Fibroblast of lung (primary cell): ENCODE results near the gene SNN. TPM values are rescaled to one million over a fixed set of nuclear protein-coding genes. Genes with fewer than 3 reads are reported as not detected.

ENCODE experiments used
- DNase-seq, 2 donors: peaks; one replicate each; pipeline versions ENCODE4 v3.0.0 to v3.0.0-alpha.2; 2010; ENCODE audit warnings: low read depth in 2 of 2
- H2AFZ ChIP-seq: 2 replicates; pipeline ENCODE4 v1.5.1; 2012; ENCODE audit warnings: low read length, control low read depth, inconsistent platforms
- H3K27ac ChIP-seq: 2 replicates; pipeline ENCODE4 v1.5.1; 2011; ENCODE audit warnings: low read length, control low read depth; ENCODE audit not compliant: insufficient read depth
- H3K27me3 ChIP-seq: 2 replicates; pipeline ENCODE4 v1.5.1; 2011; ENCODE audit warnings: mild to moderate bottlenecking, low read length; ENCODE audit not compliant: control insufficient read depth, insufficient read depth
- H3K36me3 ChIP-seq: 2 replicates; pipeline ENCODE4 v1.5.1; 2011; ENCODE audit warnings: low read length; ENCODE audit not compliant: control insufficient read depth, insufficient read depth
- H3K4me1 ChIP-seq: 2 replicates; pipeline ENCODE4 v1.5.1; 2011; ENCODE audit warnings: low read length; ENCODE audit not compliant: control insufficient read depth, insufficient read depth; ENCODE audit errors: extremely low read depth
- H3K4me2 ChIP-seq: 2 replicates; pipeline ENCODE4 v1.5.1; 2011; ENCODE audit warnings: low read length, control low read depth; ENCODE audit not compliant: insufficient read depth; ENCODE audit errors: extremely low read depth
- H3K4me3 ChIP-seq, 4 experiments: fragments of 200-600 bp in 1 of 4; sonication (generic) in 1 of 4; replicated peaks in 1 of 4; 2 replicates each; pipeline ENCODE4 v1.5.1; 2011 to 2016; ENCODE audit warnings: low read length in 4 of 4, low read depth in 3 of 4, mild to moderate bottlenecking in 3 of 4, control low read depth in 2 of 4, inconsistent platforms in 1 of 4, mixed read lengths in 1 of 4; ENCODE audit not compliant: insufficient read depth in 1 of 4; ENCODE audit errors: control extremely low read depth in 1 of 4
- H3K79me2 ChIP-seq: 2 replicates; pipeline ENCODE4 v1.5.1; 2012; ENCODE audit warnings: mild to moderate bottlenecking, low read length, inconsistent platforms; ENCODE audit not compliant: control insufficient read depth, insufficient read depth
- H3K9ac ChIP-seq: 2 replicates; pipeline ENCODE4 v1.5.1; 2011; ENCODE audit warnings: mild to moderate bottlenecking, low read length, control low read depth; ENCODE audit not compliant: insufficient read depth
- H3K9me3 ChIP-seq: 2 replicates; pipeline ENCODE4 v1.5.1; 2012; ENCODE audit warnings: low read depth, low read length; ENCODE audit not compliant: control insufficient read depth, insufficient read depth
- H4K20me1 ChIP-seq: 2 replicates; pipeline ENCODE4 v1.5.1; 2011; ENCODE audit warnings: low read length; ENCODE audit not compliant: control insufficient read depth, insufficient read depth; ENCODE audit errors: extremely low read depth
- EZH2 ChIP-seq: IDR thresholded peaks from 2 replicates; pipeline ENCODE4 v1.5.1; 2012; ENCODE audit warnings: low read length, control low read depth, mild to moderate bottlenecking; ENCODE audit errors: missing control alignments
- polyA plus RNA-seq, 2 donors: library from polyadenylated mRNA; depleted of rRNA in 1 of 2; stranded (reverse) in 1 of 2; unstranded in 1 of 2; fragments of >200 nt; gene quantifications; 2 replicates each; pipeline ENCODE4 v1.2.1, GENCODE V29; 2011 to 2012; ENCODE audit warnings: missing spikeins in 1 of 2
- total RNA-seq: library from RNA; depleted of rRNA; stranded (reverse); fragments of >200 nt; gene quantifications from 2 replicates; pipeline ENCODE4 v1.2.1, GENCODE V29; 2014
- TF ChIP-seq, protein P1 (sequence below), 2 donors: IDR thresholded peaks in 1 of 2; conservative IDR thresholded peaks in 1 of 2; 1 replicate in 1 of 2; 2 replicates in 1 of 2; pipeline ENCODE4 v1.5.1; 2011 to 2012; ENCODE audit warnings: low read length in 2 of 2, control low read depth in 1 of 2, inconsistent platforms in 1 of 2, low read depth in 1 of 2, mild to moderate bottlenecking in 1 of 2

SNN gene
- total and polyA plus RNA-seq, 2 donors (not counting 1 experiment from before 2014, with no cell fraction given): 17.5 to 24.9 TPM

DNA sequence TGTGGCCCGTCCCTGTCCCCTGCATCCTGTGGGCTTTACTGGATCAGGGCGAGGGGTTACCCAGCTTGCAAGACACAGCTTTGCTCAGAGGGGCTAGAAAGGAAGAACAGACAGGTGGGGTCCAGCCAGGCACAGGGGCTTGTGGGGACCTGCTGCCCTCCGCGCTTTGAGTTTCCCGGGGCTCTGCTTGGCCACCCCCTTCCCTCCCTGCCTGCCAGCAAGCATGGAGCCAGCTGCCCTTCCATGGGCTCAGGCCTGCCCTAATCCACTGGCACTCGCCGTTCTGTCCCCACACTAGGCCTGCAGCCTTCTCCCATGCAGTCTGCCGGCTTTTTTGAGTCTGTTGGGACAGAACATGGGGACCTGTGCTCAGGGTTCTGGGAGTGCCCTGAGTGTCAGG lies 3.4 kb downstream of the SNN start:
- H3K4me1 ChIP-seq: peaks cover 7% of the 10 kb centered on the region
- no peak overlapping the region for H2AFZ ChIP-seq
- TF ChIP-seq EZH2: no peak
- TF ChIP-seq, protein P1, sequence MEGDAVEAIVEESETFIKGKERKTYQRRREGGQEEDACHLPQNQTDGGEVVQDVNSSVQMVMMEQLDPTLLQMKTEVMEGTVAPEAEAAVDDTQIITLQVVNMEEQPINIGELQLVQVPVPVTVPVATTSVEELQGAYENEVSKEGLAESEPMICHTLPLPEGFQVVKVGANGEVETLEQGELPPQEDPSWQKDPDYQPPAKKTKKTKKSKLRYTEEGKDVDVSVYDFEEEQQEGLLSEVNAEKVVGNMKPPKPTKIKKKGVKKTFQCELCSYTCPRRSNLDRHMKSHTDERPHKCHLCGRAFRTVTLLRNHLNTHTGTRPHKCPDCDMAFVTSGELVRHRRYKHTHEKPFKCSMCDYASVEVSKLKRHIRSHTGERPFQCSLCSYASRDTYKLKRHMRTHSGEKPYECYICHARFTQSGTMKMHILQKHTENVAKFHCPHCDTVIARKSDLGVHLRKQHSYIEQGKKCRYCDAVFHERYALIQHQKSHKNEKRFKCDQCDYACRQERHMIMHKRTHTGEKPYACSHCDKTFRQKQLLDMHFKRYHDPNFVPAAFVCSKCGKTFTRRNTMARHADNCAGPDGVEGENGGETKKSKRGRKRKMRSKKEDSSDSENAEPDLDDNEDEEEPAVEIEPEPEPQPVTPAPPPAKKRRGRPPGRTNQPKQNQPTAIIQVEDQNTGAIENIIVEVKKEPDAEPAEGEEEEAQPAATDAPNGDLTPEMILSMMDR (conservative IDR thresholded peaks at IDR 0.05 in 1 of 2, IDR thresholded peaks at IDR 0.05 in 1 of 2; ENCODE audit: low read depth in 1 of 2, low read length in 2 of 2): no peak
- no peak overlapping the region for H3K9ac ChIP-seq
- H4K20me1 ChIP-seq: no peaks in the 10 kb centered on the region
- peaks cover 9% of the 10 kb centered on the region for H3K79me2 ChIP-seq
- no peak overlapping the region for H3K27ac ChIP-seq
- H3K4me2 ChIP-seq: no peak overlapping the region
- H3K9me3 ChIP-seq: no peaks in the 10 kb centered on the region
- no peak overlapping the region for H3K4me3 ChIP-seq
- H3K36me3 ChIP-seq: peaks cover 7% of the 10 kb centered on the region
- no peak for DNase-seq
- H3K27me3 ChIP-seq: no peaks in the 10 kb centered on the region

DNA sequence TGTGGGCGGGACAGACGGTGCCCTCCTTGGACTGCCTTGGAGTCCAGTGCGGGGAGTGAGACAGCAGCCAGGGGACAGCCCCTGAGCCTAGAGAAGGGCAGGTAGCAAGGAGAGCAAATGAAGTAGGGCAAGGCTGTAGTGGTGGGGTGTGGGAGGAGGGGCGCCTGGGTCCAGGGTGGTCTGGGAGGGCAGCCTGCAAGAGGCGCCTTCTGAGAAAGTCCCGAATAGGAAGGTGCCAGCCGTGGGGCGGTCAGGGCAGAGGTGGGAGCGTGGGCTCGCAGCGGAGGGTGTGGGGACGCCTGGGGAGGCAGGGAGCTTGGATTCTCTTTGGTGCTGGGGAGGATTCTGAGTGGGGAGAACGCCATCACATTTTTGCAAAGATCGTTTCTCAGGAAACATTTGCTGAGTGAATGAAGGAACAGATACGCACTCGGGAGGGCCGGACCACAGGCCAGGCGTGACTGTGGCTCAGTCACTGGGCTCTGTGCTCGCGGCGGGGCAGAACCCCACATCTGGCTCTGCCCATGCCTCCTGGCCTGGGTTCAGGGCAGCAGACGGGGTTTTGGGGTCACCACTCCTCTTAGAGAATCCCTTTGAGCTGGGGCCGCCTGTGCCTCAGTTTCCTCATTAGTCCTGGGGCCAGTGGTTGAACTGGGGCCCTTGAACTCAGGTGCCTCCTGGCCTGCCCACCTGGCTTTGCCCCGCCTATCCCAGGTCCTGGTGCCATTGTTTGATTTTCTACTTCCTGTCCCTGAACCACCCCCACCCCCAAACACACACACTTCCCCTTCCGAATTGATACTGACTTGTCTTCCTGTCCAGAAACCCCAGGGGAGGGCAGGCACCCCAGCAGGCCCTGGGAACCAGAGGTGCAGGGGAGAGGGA lies 4.2 kb downstream of the SNN start:
- peaks cover 9% of the 10 kb centered on the region for H3K36me3 ChIP-seq
- no peaks in the 10 kb centered on the region for H4K20me1 ChIP-seq
- TF ChIP-seq, protein P1 (conservative IDR thresholded peaks at IDR 0.05 in 1 of 2, IDR thresholded peaks at IDR 0.05 in 1 of 2; ENCODE audit: low read depth in 1 of 2, low read length in 2 of 2): no peak
- TF ChIP-seq EZH2: no peak
- peaks cover 9% of the 10 kb centered on the region for H3K79me2 ChIP-seq
- no peak for DNase-seq
- H3K27ac ChIP-seq: no peak overlapping the region
- no peak overlapping the region for H3K9ac ChIP-seq
- H3K4me2 ChIP-seq: no peak overlapping the region
- peaks cover 14% of the 10 kb centered on the region for H3K4me1 ChIP-seq
- H3K27me3 ChIP-seq: no peaks in the 10 kb centered on the region
- no peak overlapping the region for H3K4me3 ChIP-seq
- H3K9me3 ChIP-seq: no peaks in the 10 kb centered on the region
- H2AFZ ChIP-seq: no peak overlapping the region

DNA sequence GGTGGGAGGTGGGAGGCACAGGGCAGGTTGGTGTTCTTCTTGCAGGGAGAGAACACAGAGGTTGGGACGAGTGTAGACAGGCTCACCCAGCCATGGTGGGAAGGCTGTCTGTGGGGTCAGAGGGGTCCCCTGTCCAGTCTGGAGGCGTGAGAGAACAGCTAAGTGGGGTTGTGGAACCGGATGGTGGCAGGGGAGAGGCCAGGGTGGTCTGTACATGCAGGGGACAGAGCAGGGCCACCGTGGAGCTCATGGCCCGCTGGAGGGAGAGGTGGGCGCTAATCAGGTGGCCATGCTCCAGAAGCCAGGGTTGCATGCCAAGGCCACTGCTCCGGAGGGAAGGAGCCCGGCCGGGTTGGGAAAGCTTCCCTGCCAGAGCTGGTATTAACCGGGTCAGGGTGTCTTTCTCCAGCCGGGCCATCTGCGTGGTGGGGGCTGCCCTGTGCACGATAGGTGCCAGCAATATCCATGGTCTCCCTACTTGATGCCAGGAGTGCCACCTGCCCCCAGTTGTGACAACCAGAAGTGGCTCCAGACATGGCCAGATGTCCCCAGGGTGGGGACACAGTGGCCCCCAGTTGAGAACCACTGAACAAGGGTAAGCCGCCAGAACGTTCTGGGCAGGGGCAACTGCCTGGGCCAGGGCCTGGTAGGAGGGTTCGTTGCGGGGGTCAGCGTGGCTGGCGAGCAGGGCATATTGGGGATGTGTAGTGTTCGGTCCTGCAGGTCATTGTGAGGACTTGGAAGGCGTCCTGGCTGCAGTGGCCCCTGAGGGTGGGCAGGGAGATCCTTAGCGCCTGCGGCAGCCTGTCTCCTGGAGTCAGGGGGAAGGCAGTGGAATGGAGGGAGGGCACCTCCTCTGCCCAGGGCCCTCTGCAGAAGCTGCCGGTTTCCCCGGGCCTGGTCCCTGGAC lies 5.1 kb downstream of the SNN start:
- no peak overlapping the region for H3K4me2 ChIP-seq
- DNase-seq: no peak
- H4K20me1 ChIP-seq: no peaks in the 10 kb centered on the region
- H3K79me2 ChIP-seq: peaks cover 9% of the 10 kb centered on the region
- H3K4me3 ChIP-seq: no peak overlapping the region
- H3K9me3 ChIP-seq: no peaks in the 10 kb centered on the region
- H3K9ac ChIP-seq: no peak overlapping the region
- H3K4me1 ChIP-seq: peaks cover 22% of the 10 kb centered on the region
- peaks cover 12% of the 10 kb centered on the region for H3K36me3 ChIP-seq
- H2AFZ ChIP-seq: no peak overlapping the region
- no peaks in the 10 kb centered on the region for H3K27me3 ChIP-seq
- TF ChIP-seq EZH2: no peak
- TF ChIP-seq, protein P1 (conservative IDR thresholded peaks at IDR 0.05 in 1 of 2, IDR thresholded peaks at IDR 0.05 in 1 of 2; ENCODE audit: low read depth in 1 of 2, low read length in 2 of 2): no peak
- H3K27ac ChIP-seq: no peak overlapping the region
